ENCODE measurements around the gene GATAD1. TPM values are rescaled to one million over a fixed set of nuclear protein-coding genes. Genes with fewer than 3 reads are reported as not detected.
A peak's percentile ranks its signal among the peaks of the same experiment; 100 is the strongest.

GATAD1 gene
- total and polyA plus RNA-seq, 2 of the 13 experiments (the other 11 are each of a cell fraction or from before 2014, with no cell fraction given): 20.6 to 42.1 TPM

GRCh38 chr7:92415225-92415624 is 32.1 kb upstream of the GATAD1 start:
- H3K79me2 ChIP-seq (ENCODE audit: insufficient read depth, low read length): no peaks in the 10 kb centered on the region
- H3K9ac ChIP-seq (ENCODE audit: insufficient read depth, low read depth, low read length): no peak overlapping the region
- H2AFZ ChIP-seq (ENCODE audit: low read length): no peak overlapping the region
- no peaks in the 10 kb centered on the region for H3K9me3 ChIP-seq (ENCODE audit: low read length)
- no peaks in the 10 kb centered on the region for H4K20me1 ChIP-seq (ENCODE audit: insufficient read depth, low read length)
- ChIA-PET CTCF (ENCODE audit: low intra/inter-chr PET ratio, low total read pairs) (no interaction called here), POLR2A (no interaction called here)
- intact Hi-C loops (cut with micrococcal nuclease; ENCODE audit: unreplicated experiment): no loop called here
- H3K27ac ChIP-seq (ENCODE audit: extremely low read length, insufficient read depth, low read length): no peak overlapping the region
- no peaks in the 10 kb centered on the region for H3K4me1 ChIP-seq (ENCODE audit: insufficient read depth, low read length)
- BruUV-seq (replicated peaks): no TSS peak
- in situ Hi-C loops (cut with HindIII; ENCODE audit: extremely low pct_ligation_motif_present, low pct_unique_long_range_greater_than_20kb): no loop called here
- no peak overlapping the region for H3K4me3 ChIP-seq (replicated peaks in 1 of 3; ENCODE audit: insufficient read depth in 1 of 3, low read depth in 2 of 3, low read length in 3 of 3)
- no peaks in the 10 kb centered on the region for H3K36me3 ChIP-seq (replicated peaks in 1 of 2; ENCODE audit: control insufficient read depth in 1 of 2, insufficient read depth in 2 of 2, low read length in 2 of 2)
- ATAC-seq (peak; percentile 43; the same call in 1 of the 3 replicates), DNase-seq (ENCODE audit: low spot score) (no peak), FAIRE-seq (no peak)
- H3K4me2 ChIP-seq (ENCODE audit: low read depth, low read length): no peak overlapping the region
- peaks cover 1 to 7% of the 10 kb centered on the region in 2 experiments; a peak in 1 of 5 replicates for H3K27me3 ChIP-seq (ENCODE audit: control insufficient read depth in 1 of 2, insufficient read depth in 2 of 2, low read length in 2 of 2)
- WGBS (ENCODE audit: low lambda C conversion rate): 24% methylated on average over 5 of the region's 5 CpGs
- TF ChIP-seq ELF3 (CRISPR knock-in tag; IDR thresholded peaks at IDR 0.05) (no peak), ZBED4 (CRISPR knock-in tag; IDR thresholded peaks at IDR 0.05; ENCODE audit: borderline replicate concordance) (no peak), ZNF292 (CRISPR knock-in tag; IDR thresholded peaks at IDR 0.05; ENCODE audit: borderline replicate concordance, low read depth) (no peak), MTF2 (CRISPR knock-in tag; IDR thresholded peaks at IDR 0.05; ENCODE audit: borderline replicate concordance) (no peak), ZNF646 (CRISPR knock-in tag; IDR thresholded peaks at IDR 0.05) (no peak), SP1 (IDR thresholded peaks at IDR 0.05) (no peak), SP1 (CRISPR knock-in tag; IDR thresholded peaks at IDR 0.05) (no peak), SMARCC2 (IDR thresholded peaks at IDR 0.05) (no peak)
- TF ChIP-seq, protein P1, sequence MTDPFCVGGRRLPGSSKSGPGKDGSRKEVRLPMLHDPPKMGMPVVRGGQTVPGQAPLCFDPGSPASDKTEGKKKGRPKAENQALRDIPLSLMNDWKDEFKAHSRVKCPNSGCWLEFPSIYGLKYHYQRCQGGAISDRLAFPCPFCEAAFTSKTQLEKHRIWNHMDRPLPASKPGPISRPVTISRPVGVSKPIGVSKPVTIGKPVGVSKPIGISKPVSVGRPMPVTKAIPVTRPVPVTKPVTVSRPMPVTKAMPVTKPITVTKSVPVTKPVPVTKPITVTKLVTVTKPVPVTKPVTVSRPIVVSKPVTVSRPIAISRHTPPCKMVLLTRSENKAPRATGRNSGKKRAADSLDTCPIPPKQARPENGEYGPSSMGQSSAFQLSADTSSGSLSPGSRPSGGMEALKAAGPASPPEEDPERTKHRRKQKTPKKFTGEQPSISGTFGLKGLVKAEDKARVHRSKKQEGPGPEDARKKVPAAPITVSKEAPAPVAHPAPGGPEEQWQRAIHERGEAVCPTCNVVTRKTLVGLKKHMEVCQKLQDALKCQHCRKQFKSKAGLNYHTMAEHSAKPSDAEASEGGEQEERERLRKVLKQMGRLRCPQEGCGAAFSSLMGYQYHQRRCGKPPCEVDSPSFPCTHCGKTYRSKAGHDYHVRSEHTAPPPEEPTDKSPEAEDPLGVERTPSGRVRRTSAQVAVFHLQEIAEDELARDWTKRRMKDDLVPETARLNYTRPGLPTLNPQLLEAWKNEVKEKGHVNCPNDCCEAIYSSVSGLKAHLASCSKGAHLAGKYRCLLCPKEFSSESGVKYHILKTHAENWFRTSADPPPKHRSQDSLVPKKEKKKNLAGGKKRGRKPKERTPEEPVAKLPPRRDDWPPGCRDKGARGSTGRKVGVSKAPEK (CRISPR knock-in tag; IDR thresholded peaks at IDR 0.05; ENCODE audit: borderline replicate concordance): no peak
- TF ChIP-seq, protein P2, sequence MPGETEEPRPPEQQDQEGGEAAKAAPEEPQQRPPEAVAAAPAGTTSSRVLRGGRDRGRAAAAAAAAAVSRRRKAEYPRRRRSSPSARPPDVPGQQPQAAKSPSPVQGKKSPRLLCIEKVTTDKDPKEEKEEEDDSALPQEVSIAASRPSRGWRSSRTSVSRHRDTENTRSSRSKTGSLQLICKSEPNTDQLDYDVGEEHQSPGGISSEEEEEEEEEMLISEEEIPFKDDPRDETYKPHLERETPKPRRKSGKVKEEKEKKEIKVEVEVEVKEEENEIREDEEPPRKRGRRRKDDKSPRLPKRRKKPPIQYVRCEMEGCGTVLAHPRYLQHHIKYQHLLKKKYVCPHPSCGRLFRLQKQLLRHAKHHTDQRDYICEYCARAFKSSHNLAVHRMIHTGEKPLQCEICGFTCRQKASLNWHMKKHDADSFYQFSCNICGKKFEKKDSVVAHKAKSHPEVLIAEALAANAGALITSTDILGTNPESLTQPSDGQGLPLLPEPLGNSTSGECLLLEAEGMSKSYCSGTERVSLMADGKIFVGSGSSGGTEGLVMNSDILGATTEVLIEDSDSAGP (CRISPR knock-in tag; IDR thresholded peaks at IDR 0.05; ENCODE audit: borderline replicate concordance): no peak
